Panc1 (cell line): Measurements from ENCODE around the gene MUC22. TPM values are rescaled to one million over a fixed set of nuclear protein-coding genes. Genes with fewer than 3 reads are reported as not detected.

ENCODE experiments used
- ATAC-seq: fragments of 200-7000 bp; cut with Tn5 transposase; 2 replicates; pipeline ENCODE4 v1.9.1; 2020; ENCODE audit warnings: mild to moderate bottlenecking, moderate library complexity
- BruUV-seq: library from RNA; stranded (reverse); fragments of 400-500 nt; replicated peaks from 2 replicates; lab custom pipeline; 2021; lab: Mats Ljungman, UMichigan
- CTCF ChIA-PET: fragments of 300-600 bp; sonication (Branson Sonifier 250); formaldehyde crosslinking; loops from one replicate; lab custom pipeline; 2022; ENCODE audit warnings: antibody characterized with exemption; lab: Charles Lee
- POLR2A ChIA-PET: fragments of 300-600 bp; sonication (Branson Sonifier 250); formaldehyde crosslinking; loops from one replicate; lab custom pipeline; 2022; ENCODE audit warnings: antibody characterized with exemption; lab: Charles Lee
- DNase-seq: peaks from one replicate; pipeline ENCODE4 v3.0.0-alpha.2; 2010; ENCODE audit warnings: low read depth, low spot score
- H3K27ac ChIP-seq: 2 replicates; pipeline ENCODE4 v1.5.1; 2011; ENCODE audit warnings: mild to moderate bottlenecking, low read length, inconsistent platforms
- H3K27me3 ChIP-seq: fragments of 200-500 bp; sonication (Bioruptor generic); 2 replicates; pipeline ENCODE4 v1.6.0; 2014; ENCODE audit warnings: low read length, inconsistent platforms; ENCODE audit not compliant: control insufficient read depth, insufficient read depth
- H3K36me3 ChIP-seq: fragments of 200-500 bp; sonication (Bioruptor generic); 2 replicates; pipeline ENCODE4 v1.5.1; 2014; ENCODE audit warnings: inconsistent platforms, mild to moderate bottlenecking, low read length, moderate library complexity; ENCODE audit not compliant: control insufficient read depth, insufficient read depth
- H3K4me1 ChIP-seq: 2 replicates; pipeline ENCODE4 v1.5.1; 2011; ENCODE audit warnings: inconsistent platforms, mild to moderate bottlenecking, low read length, moderate library complexity; ENCODE audit not compliant: control insufficient read depth, insufficient read depth
- H3K4me3 ChIP-seq, 2 experiments: 2 replicates each; pipeline ENCODE4 v1.5.1; 2011 to 2012; ENCODE audit warnings: low read depth in 2 of 2, low read length in 2 of 2, mild to moderate bottlenecking in 2 of 2, inconsistent platforms in 1 of 2, moderate library complexity in 1 of 2
- H3K9me3 ChIP-seq: fragments of 200-500 bp; sonication (Bioruptor generic); 2 replicates; pipeline ENCODE4 v1.5.1; 2014; ENCODE audit warnings: low read depth, mild to moderate bottlenecking, inconsistent platforms, low read length, moderate library complexity; ENCODE audit not compliant: control insufficient read depth, insufficient read depth
- CTCF ChIP-seq: fragments of 450-650 bp; IDR thresholded peaks from 2 replicates; pipeline ENCODE4 v1.5.1; 2017; ENCODE audit warnings: mild to moderate bottlenecking
- POLR2AphosphoS5 ChIP-seq: IDR thresholded peaks from 2 replicates; pipeline ENCODE4 v1.6.1; 2012; ENCODE audit warnings: mild to moderate bottlenecking, low read depth, low read length, moderate library complexity
- REST ChIP-seq, 2 experiments: IDR thresholded peaks; 2 replicates each; pipeline ENCODE4 v1.6.1; 2011 to 2012; ENCODE audit warnings: low read depth in 2 of 2, control low read depth in 1 of 2, low read length in 1 of 2, mild to moderate bottlenecking in 1 of 2, moderate library complexity in 1 of 2; ENCODE audit not compliant: insufficient read depth in 1 of 2
- SIN3A ChIP-seq: IDR thresholded peaks from 2 replicates; pipeline ENCODE4 v1.6.1; 2012; ENCODE audit warnings: low read depth, mild to moderate bottlenecking, low read length, moderate library complexity, borderline replicate concordance; ENCODE audit not compliant: insufficient read depth
- TCF7L2 ChIP-seq: IDR thresholded peaks from 2 replicates; pipeline ENCODE4 v1.6.1; 2011; ENCODE audit warnings: mild to moderate bottlenecking, low read depth, low read length, inconsistent platforms
- in situ Hi-C: cut with HindIII; loops from 2 replicates; pipeline ENCODE4 v1.10.0; 2016; ENCODE audit warnings: low sequenced_read_pairs, low pct_unique_long_range_greater_than_20kb
- intact Hi-C: fragments of 100-400 bp; cut with micrococcal nuclease; formaldehyde crosslinking; loops from one replicate; pipeline ENCODE4 v1.10.0; 2022; ENCODE audit not compliant: unreplicated experiment
- total RNA-seq: library from RNA; stranded (reverse); gene quantifications from one replicate; pipeline ENCODE4 v1.2.1, GENCODE V29; 2021; ENCODE audit not compliant: unreplicated experiment

Gene MUC22
- total RNA-seq, 1 experiment from 2014 or later, result not detected

- in situ Hi-C loops, result no loop called here
- H3K4me1 ChIP-seq, result no peaks in the 10 kb centered on the region; the same call in 1 of the 2 replicates
- H3K9me3 ChIP-seq, result peaks cover 5% of the 10 kb centered on the region; the same call in 1 of the 2 replicates
- no peak for TF ChIP-seq CTCF
- TF ChIP-seq POLR2AphosphoS5, result no peak
- TF ChIP-seq REST (IDR thresholded peaks at IDR 0.05; ENCODE audit: insufficient read depth in 1 of 2, low read depth in 2 of 2, low read length in 1 of 2), result no peak
- no peak for TF ChIP-seq SIN3A
- TF ChIP-seq TCF7L2, result no peak
- intact Hi-C loops, result no loop called here
- ChIA-PET CTCF (interaction anchor here (0.7 kb wide), 1 partner anchor 281 kb away, joined by 5 read pairs; no protein-coding TSS in a partner anchor), POLR2A (no interaction called here)
- DNase-seq (no peak), ATAC-seq (no peak)
- H3K36me3 ChIP-seq, result no peaks in the 10 kb centered on the region
- no peak overlapping the region for H3K27ac ChIP-seq
- no TSS peak for BruUV-seq
- H3K4me3 ChIP-seq, result no peak overlapping the region
- H3K27me3 ChIP-seq, result no peaks in the 10 kb centered on the region
Measured at GRCh38 chr6:31011153-31011552, 879 bp downstream of the MUC22 start.

- ATAC-seq, result no peak
- CTCF ChIA-PET, result interaction anchor here (0.7 kb wide), 1 partner anchor 27 kb away, joined by 3 read pairs; no protein-coding TSS in a partner anchor
Measured at GRCh38 chr6:31016659-31017299, 6.5 kb downstream of the MUC22 start.

More at GRCh38 chr6:31016659-31017299, 6.5 kb downstream of the MUC22 start:
- no peak overlapping the region for H3K27ac ChIP-seq
- DNase-seq, result no peak
- BruUV-seq, result no TSS peak
- H3K27me3 ChIP-seq, result no peaks in the 10 kb centered on the region
- intact Hi-C loops (no loop called here), in situ Hi-C loops (no loop called here)
- peaks cover 5% of the 10 kb centered on the region; the same call in 1 of the 2 replicates for H3K9me3 ChIP-seq
- no peaks in the 10 kb centered on the region for H3K4me1 ChIP-seq
- H3K4me3 ChIP-seq, result no peak overlapping the region
- H3K36me3 ChIP-seq, result no peaks in the 10 kb centered on the region
- TF ChIP-seq CTCF (no peak), SIN3A (no peak), TCF7L2 (no peak), REST (IDR thresholded peaks at IDR 0.05; ENCODE audit: insufficient read depth in 1 of 2, low read depth in 2 of 2, low read length in 1 of 2) (no peak), POLR2AphosphoS5 (no peak)
- POLR2A ChIA-PET, result no interaction called here
